HG02571 (cell line): ENCODE measurements around the gene SPATC1L.

Experiments used
- ATAC-seq: cut with Tn5 transposase; IDR thresholded peaks from one replicate; pipeline ENCODE4 v1.9.1; 2021; ENCODE audit warnings: mild to moderate bottlenecking, moderate library complexity; ENCODE audit not compliant: unreplicated experiment

SPATC1L gene

DNA sequence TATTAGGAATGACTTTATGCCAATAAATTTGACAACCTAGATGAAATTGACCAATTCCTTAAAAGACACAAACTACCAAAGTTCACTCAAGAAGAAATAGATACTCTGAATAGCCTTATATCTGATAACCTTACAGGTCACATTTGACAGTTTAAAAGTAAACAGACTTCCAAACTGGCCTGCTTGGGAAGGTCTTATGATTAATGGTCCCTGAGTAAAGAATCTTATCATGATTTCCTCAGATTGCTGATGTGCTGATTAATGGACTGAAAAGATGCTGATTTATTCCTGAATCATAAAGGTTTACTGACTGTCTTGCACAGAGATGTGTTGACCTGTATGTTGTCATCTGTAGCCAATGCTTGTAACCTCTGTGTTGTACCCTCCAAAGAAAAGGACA is 19.2 kb downstream of the SPATC1L start:
- no peak for ATAC-seq

GRCh38 chr21:46163380-46163779 is 20.9 kb downstream of the SPATC1L start:
- no peak for ATAC-seq

DNA sequence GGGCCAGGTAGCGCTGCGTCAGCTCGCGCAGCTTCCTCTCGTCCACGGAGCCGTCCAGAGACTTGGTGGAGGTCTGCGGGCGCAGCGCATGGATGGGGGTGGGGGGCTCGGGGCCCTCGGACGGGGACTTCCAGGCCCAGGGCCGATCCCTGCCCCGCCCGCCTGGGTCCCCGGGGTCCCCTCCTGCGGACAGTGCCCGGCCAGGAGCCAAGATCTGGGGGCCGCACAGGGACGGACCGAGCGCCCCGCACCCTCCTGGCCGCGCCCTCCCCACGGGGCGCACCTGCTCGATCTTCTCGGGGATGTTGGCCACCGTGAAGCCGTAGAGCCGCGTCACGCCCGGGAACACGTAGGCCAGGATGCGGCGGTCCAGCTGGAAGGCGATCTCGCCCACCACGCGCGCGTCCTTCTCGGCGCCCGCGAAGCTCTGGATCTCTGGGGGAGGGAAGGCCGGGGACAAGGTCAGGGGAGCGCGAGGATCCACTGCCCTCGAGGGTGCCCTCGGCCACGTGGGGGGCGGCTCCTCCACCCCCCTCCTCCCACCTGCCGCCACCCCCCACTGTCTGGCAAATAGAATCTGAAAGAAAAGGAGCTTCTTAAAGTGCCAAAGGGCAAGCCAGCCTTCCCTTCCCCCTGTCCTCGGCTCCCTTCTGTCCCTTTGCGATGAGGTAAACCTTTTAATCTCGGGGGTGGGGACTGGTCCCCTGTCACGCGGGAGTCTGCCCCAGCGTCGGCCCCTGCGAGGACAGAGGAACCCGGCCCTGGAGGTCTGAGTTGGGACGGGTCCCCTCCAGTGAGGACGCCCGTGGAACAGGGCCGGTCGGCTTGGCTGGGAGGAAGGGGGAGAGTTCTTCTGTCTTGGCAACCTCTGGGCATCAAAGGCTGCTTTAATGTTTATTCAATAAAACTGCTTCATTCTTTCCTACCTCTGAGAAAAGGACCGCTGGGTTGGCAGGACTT is 22.3 kb downstream of the SPATC1L start:
- ATAC-seq: no peak

DNA sequence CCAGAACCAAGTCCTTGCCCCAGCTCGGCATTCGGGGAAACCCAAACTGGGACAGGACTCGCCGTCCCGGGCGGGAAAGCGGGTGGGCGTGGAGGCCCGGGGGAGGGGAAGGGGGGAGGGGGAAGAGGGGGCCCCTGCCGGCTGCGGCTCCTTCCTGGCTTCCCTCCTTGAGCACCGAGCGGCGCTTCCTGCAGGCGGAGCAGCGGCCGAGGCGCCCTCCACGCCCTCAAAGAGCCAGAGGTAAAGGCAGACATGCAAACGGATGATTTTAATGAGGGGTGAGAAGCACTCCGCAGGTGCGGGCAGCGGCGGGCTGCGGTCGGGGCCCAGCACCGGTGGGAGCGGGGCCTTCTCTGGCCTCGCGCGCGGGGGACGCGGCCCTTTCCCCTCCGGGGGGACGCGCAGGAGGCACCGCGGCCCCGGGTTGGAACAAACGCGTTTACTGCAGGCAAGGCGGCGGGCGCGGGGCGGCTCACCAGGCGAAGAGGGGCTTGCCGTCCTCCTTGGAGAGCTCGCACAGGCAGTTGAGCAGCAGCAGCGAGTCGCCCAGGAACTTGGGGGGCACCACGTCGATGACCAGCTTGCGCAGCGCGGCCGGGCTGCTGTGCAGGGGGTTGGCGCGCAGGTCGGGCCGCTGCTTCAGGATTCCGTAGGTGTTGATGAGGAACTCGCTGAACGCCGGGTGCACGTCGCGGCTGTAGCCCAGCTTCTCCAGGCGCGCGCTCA is 23.2 kb downstream of the SPATC1L start:
- ATAC-seq: no peak

GRCh38 chr21:46160657-46160906 is 23.7 kb downstream of the SPATC1L start:
- ATAC-seq: no peak

- ATAC-seq: no peak
Observed at GRCh38 chr21:46159841-46160656, 24.2 kb downstream of the SPATC1L start.

DNA sequence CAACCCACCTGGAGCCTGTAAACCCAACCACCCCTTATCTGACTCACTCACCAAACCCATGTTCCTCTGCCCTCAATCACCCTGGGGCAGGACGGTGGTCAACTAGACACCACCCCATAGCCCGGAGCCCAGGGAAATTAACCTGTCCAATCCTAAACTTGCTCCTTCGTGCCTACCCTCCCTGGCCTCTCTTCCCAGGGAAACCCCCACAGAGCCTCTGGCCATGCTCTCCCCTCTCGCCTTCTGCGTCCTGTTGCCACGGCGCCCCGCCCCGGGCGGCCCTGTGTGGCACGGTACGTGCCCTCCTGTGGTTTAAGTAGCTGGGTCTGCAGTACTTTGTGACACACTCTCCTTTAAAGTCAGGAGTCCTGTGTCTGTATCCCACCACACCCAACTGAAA is 24.9 kb downstream of the SPATC1L start:
- ATAC-seq: no peak

DNA sequence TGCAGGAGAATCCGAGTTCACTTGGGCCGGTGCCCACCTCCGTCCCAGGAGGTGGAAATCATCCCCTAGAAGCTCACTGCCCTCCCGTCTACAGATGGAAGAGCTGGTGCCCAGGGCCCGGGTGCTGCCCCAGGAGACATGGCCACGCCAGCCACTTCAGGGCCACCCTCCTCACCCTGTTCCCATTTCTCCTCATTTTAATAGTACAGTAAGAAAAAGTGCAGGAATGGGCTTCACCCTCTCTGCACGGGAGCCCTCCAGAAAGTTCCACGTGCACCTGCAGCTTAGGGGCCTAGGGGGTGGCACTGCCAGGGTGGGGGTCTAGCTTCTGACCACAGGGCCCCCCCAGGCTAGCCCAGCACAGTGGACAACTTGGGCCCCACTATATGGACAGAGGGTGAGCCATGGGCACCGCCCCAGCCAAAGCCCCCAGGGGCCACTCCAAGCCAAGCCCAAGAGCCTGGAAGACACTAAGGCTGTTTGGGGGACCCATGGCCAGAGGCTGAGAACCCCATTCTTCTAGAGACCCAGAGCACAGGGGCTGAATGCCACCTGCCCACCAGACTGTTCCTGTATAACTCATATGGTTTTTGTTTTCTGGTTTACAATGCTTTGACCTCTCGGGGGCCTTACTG is 25.5 kb downstream of the SPATC1L start:
- no peak for ATAC-seq

DNA sequence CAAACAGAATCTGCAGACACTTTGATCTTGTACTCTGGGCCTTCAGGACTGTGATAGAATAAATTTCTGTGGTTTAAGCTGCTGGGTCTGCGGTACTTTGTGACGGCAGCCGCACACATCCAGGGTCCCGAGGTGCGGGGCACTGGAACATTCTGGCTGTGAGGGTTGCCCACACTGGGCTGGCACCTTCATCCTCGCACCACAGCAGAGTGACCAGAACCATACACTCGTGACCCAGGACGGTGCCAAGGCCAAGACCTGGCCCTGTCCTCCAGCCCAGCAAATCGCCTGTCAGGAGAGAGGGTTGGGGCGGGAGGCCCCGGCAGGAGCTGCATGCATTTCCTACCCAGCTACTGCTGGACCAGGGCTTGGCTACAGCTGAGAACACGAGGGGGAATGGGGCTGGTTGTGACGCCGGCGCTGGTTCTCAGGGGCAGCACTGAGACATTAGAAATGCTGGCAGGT is 26.2 kb downstream of the SPATC1L start:
- ATAC-seq: no peak

DNA sequence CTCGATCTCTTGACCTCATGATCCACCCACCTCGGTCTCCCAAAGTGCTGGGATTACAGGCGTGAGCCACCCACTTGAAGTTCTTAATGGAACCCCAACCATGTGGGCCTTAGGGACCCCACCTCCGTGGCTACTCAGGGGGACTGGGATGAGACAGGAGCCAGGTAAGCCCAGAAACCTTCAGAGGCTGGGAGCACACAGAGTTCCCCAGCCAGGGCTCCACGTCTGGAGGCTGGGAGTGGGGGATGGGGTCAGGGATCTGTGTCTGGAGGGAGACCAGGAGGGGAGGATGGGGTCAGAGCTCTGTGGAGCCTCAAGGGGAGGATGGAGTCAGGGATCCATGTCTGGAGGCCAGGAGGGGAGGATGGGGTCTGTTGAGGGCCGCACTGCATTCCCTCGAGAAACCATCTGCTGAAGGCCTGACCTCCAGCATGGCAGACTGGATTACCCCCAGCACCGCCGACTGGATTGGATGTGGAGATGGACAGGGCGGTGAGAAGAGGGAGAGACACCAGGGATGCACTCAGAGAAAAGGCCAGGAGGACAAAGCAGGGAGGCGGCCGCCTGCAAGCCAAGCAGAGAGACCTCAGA is 26.8 kb downstream of the SPATC1L start:
- no peak for ATAC-seq

DNA sequence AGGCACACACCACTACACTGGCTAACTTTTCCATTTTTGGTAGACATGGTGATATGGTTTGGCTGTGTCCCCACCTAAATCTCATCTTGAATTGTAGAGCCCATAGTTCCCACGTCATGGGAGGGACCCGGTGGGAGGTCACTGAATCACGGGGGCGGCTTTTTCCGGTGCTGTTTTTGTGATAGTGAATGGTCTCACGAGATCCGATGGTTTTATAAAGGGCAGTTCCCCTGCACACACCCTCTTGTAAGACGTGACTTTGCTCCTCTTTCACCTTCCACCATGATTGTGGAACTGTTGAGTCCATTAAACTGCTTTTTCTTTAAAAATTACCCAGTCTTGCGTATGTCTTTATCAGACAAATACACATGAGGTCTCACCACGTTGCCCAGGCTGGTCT is 27.6 kb downstream of the SPATC1L start:
- ATAC-seq: no peak

DNA sequence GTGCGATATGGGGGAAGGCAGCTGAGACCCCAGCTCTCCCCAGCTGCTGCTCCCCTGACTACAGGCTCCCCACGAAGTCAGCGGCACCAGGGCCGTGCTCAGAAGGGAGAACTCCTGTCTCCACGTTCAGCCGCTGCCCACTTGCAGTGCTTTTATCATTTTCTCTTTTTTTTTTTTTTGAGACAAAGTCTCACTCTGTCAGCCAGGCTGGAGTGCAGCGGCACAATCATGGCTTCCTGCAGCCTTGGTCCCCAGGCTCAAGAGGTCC is 27.9 kb downstream of the SPATC1L start:
- ATAC-seq: no peak

GRCh38 chr21:46155514-46156377 is 28.5 kb downstream of the SPATC1L start, which contains the start of gene FTCD:
Gene FTCD, minus strand, starts transcription at chr21:46155579. Its CDS starts 56 bp downstream, at chr21:46155523.
- no peak for ATAC-seq

GRCh38 chr21:46154955-46155513 is 29.2 kb downstream of the SPATC1L start:
- no peak for ATAC-seq

DNA sequence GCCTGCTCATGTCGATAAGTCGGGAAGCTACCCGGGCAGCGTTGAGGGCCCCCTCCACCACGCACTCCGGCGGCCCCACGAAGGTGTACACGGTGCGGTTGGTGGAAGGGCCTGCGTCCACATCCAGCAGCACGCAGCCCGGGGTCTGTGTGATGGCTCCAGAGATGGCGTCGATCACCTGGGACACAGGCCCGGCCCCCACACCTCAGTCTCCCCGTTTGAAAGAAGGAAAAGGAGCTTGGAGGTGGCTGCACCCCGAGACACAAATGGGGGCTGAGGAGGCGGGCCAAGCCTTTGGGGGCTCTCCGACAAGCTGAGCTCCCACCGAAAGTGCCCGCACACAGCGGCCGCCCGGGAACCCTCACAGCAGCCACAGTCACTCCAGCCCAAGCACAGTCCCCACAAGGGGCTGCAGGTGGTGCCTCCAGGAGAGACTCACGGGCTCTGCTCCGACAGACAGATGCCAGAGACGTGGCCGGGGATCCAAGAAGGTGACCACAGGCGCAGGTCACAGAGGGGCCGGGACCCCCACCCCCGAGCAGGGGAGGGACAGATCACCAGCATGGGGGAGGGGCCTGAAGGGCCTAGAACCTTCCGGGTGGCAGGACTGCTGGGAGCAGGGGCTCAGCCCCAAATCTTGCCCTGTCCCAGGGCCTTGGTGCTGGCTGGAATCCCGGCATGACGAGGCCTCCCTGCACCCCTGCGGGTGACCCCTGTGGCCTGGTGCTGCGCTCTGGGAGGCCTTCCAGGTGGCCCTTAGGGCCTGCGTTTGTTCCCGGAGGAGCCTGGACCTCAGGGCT is 29.9 kb downstream of the SPATC1L start:
- ATAC-seq: no peak

- no peak for ATAC-seq
Observed at GRCh38 chr21:46153247-46154154, 30.8 kb downstream of the SPATC1L start.

GRCh38 chr21:46152927-46153246 is 31.4 kb downstream of the SPATC1L start:
- ATAC-seq: no peak
